ENCODE data around the gene FCHSD2.

- no peak for TF ChIP-seq ELF4 (IDR thresholded peaks at IDR 0.05)
- TF ChIP-seq SUZ12 (IDR thresholded peaks at IDR 0.05), result no peak
- no peak for TF ChIP-seq PKNOX1 (IDR thresholded peaks at IDR 0.05)
- TF ChIP-seq SP1 (IDR thresholded peaks at IDR 0.05), result no peak
- TF ChIP-seq FOXM1 (IDR thresholded peaks at IDR 0.05; ENCODE audit: borderline replicate concordance), result no peak
- TF ChIP-seq FOXA1 (IDR thresholded peaks at IDR 0.05), result no peak
- no peak for TF ChIP-seq FOXK2 (IDR thresholded peaks at IDR 0.05)
Observed at GRCh38 chr11:72842126-72842525, 300.0 kb downstream of the FCHSD2 start.
